NCI-H1417 treated with DMSO at 0.1 percent for 48 hours (cell line): ENCODE measurements around the gene HMGXB3.

ENCODE experiments used
- DNase-seq: peaks from one replicate; lab custom pipeline; 2025; lab: John Stamatoyannopoulos, UW

The HMGXB3 gene

DNA sequence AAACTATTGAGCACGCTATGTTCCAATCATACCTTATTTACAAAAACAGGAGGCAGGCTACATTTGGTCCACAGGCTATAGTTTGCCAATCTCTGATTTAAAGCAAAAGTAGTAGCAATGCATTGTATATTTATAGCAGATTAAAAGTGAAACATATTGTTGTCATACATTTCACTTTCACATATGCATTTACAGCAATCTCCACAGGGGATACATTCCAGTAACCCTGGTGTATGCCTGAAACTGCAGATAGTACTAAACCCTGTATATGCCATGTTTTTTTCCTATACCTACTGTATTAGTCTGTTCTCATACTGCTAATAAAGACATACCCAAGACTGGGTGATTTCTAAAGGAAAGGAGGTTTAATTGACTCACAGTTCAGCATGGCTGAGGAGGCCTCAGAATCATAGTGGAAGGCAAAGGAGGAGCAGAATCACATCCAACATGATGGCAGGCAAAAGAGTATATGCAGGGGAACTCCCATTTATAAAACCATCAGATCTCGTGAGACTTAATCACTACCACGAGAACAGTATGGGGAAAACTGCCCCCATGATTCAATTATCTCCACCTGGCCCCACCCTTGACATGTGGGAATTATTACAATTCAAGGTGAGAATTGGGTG lies 91.7 kb downstream of the HMGXB3 start:
- no peak for DNase-seq

DNA sequence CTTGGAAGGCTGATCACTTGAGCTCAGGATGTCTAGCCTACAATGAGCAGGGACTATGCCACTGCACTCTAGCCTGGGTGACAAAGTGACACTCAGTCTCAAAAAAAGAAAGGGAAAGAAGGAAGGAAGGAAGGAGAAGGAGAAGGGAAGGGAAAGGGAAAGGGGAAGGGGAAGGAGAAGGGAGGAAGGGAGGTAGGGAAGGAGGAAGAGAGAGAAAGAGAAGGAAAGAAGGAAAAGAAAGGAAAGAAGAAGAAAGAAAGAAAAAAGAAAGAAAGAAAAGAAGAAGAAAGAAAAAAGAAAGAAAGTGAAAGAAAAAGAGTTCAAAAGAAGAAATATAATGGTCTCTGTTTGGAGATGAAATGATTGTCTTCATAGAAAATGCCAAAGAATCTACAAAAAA lies 96.6 kb downstream of the HMGXB3 start:
- no peak for DNase-seq

DNA sequence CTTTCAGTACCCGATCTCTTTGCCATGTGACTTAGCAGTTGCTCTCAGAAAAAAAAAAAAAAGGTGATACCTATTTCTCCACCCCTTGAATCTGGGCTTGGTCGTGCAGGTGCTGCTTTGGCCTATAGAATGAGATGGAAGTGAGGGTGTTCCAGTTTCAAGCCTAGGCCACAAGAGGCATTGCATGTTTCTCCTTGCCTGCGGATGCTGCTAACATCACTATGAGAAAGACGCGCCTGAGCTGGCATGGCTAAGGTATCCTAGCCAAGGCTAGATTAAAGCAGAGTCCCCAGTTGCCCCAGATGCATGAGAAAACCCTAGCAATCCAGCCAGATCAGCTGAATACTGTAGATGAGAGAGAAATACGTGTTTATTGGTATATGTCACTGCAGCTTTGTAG lies 100.5 kb downstream of the HMGXB3 start:
- DNase-seq, result no peak
